MM.1S (cell line): ENCODE measurements around the gene MTA2.

Experiments
- CTCF ChIP-seq: fragments of 300-600 bp; sonication (generic); IDR thresholded peaks from 2 replicates; pipeline ENCODE4 v1.5.1; 2016; ENCODE audit warnings: antibody characterized with exemption, low read length, mixed read lengths
- EZH2 ChIP-seq: fragments of 300-600 bp; sonication (generic); optimal IDR thresholded peaks from 2 replicates; pipeline ENCODE3; 2017; ENCODE audit warnings: low read depth, mild to moderate bottlenecking, antibody characterized with exemption, low read length, mixed read lengths
- EZH2phosphoT487 ChIP-seq: fragments of 300-600 bp; sonication (generic); IDR thresholded peaks from 2 replicates; pipeline ENCODE4 v1.6.1; 2018; ENCODE audit warnings: antibody characterized with exemption, low read length

- TF ChIP-seq CTCF (no peak), EZH2 (no peak), EZH2phosphoT487 (no peak)
Observed at GRCh38 chr11:62544581-62545436, 56.9 kb downstream of the MTA2 start.
